GM18951 (cell line): ENCODE data around the gene ZNF292.
A peak's percentile ranks its signal among the peaks of the same experiment; 100 is the strongest.
"Not testable (repeated sequence)": the region's sequence is repeated elsewhere in the genome, so short reads cannot be mapped to it uniquely, and the experiment has no call there.

ENCODE experiments used
- POLR2A ChIP-seq: IDR thresholded peaks from 4 replicates; pipeline ENCODE4 v1.6.1; 2011; ENCODE audit warnings: mild to moderate bottlenecking; ENCODE audit not compliant: insufficient read length, insufficient read depth; ENCODE audit errors: extremely low read depth
- in situ Hi-C: fragments of 300-500 bp; cut with MboI; formaldehyde crosslinking; loops from one replicate; pipeline ENCODE4 v1.12.0; 2022; ENCODE audit warnings: low sequenced_read_pairs, mixed read lengths, inconsistent platforms; ENCODE audit not compliant: unreplicated experiment

ZNF292 gene

GRCh38 chr6:87150406-87150805 is 5.0 kb upstream of the ZNF292 start:
- TF ChIP-seq POLR2A: no peak
- in situ Hi-C loops: no loop called here

GRCh38 chr6:87151471-87151780 is 3.9 kb upstream of the ZNF292 start:
- in situ Hi-C loops: no loop called here
- no peak for TF ChIP-seq POLR2A

- in situ Hi-C loops: no loop called here
- TF ChIP-seq POLR2A: peak; percentile 79
Observed at GRCh38 chr6:87151781-87152525, 3.4 kb upstream of the ZNF292 start.

GRCh38 chr6:87152526-87152955 is 2.8 kb upstream of the ZNF292 start:
- no peak for TF ChIP-seq POLR2A
- in situ Hi-C loops: no loop called here

- in situ Hi-C loops: no loop called here
- peak; percentile 50 for TF ChIP-seq POLR2A
Observed at GRCh38 chr6:87154641-87154992, 748 bp upstream of the ZNF292 start.

GRCh38 chr6:87155842-87156815 is 764 bp downstream of the ZNF292 start:
- in situ Hi-C loops: no loop called here
- no peak for TF ChIP-seq POLR2A

GRCh38 chr6:87157596-87157995 is 2.2 kb downstream of the ZNF292 start:
- in situ Hi-C loops: not testable (repeated sequence)

- in situ Hi-C loops: no loop called here
- no peak for TF ChIP-seq POLR2A
Observed at GRCh38 chr6:87161299-87161698, 5.9 kb downstream of the ZNF292 start.

- no peak for TF ChIP-seq POLR2A
- in situ Hi-C loops: no loop called here
Observed at GRCh38 chr6:87164004-87164403, 8.6 kb downstream of the ZNF292 start.

GRCh38 chr6:87164506-87164905 is 9.1 kb downstream of the ZNF292 start:
- in situ Hi-C loops: no loop called here

GRCh38 chr6:87165185-87165584 is 9.8 kb downstream of the ZNF292 start:
- in situ Hi-C loops: no loop called here
- TF ChIP-seq POLR2A: no peak

More at GRCh38 chr6:87164506-87164905, 9.1 kb downstream of the ZNF292 start:
- no peak for TF ChIP-seq POLR2A

GRCh38 chr6:87171938-87172633 is 16.7 kb downstream of the ZNF292 start:
- in situ Hi-C loops: no loop called here
- TF ChIP-seq POLR2A: no peak

- in situ Hi-C loops: no loop called here
- no peak for TF ChIP-seq POLR2A
Observed at GRCh38 chr6:87174078-87174579, 18.8 kb downstream of the ZNF292 start.
